Hematopoietic multipotent progenitor cell treated with erythropoietin and hydrocortisone succinate and interleukin-3 and kit ligand, for 15 days (in vitro differentiated cells): ENCODE measurements around the gene CAMK2G.
A peak's percentile ranks its signal among the peaks of the same experiment; 100 is the strongest.
"Not testable (repeated sequence)": the region's sequence is repeated elsewhere in the genome, so short reads cannot be mapped to it uniquely, and the experiment has no call there.

Experiments used
- DNase-seq: peaks from one replicate; pipeline ENCODE4 v3.0.0-alpha.2; 2015; ENCODE audit warnings: low spot score

Gene CAMK2G

GRCh38 chr10:73902351-73902750, 28.0 kb upstream of the CAMK2G start:
- DNase-seq: no peak

GRCh38 chr10:73901261-73901660, 26.9 kb upstream of the CAMK2G start:
- DNase-seq: no peak

- DNase-seq: no peak
Measured at GRCh38 chr10:73900064-73900463, 25.7 kb upstream of the CAMK2G start.

GRCh38 chr10:73899423-73899822, 25.1 kb upstream of the CAMK2G start:
- DNase-seq: no peak

- no peak for DNase-seq
Measured at GRCh38 chr10:73898730-73899410, 24.5 kb upstream of the CAMK2G start.

GRCh38 chr10:73897693-73898092, 23.3 kb upstream of the CAMK2G start:
- DNase-seq: no peak

GRCh38 chr10:73895381-73895780, 21.0 kb upstream of the CAMK2G start:
- not testable (repeated sequence) for DNase-seq

GRCh38 chr10:73894245-73894971, 20.1 kb upstream of the CAMK2G start:
- DNase-seq: peak; percentile 32

GRCh38 chr10:73893426-73893825, 19.1 kb upstream of the CAMK2G start:
- DNase-seq: no peak

- no peak for DNase-seq
Measured at GRCh38 chr10:73892310-73893030, 18.1 kb upstream of the CAMK2G start.

- DNase-seq: no peak
Measured at GRCh38 chr10:73891540-73891939, 17.2 kb upstream of the CAMK2G start.

GRCh38 chr10:73890830-73891229, 16.5 kb upstream of the CAMK2G start:
- not testable (repeated sequence) for DNase-seq

GRCh38 chr10:73890261-73890660, 15.9 kb upstream of the CAMK2G start:
- DNase-seq: no peak

GRCh38 chr10:73889416-73889815, 15.1 kb upstream of the CAMK2G start:
- DNase-seq: not testable (repeated sequence)

GRCh38 chr10:73889014-73889413, 14.7 kb upstream of the CAMK2G start:
- peak; percentile 16 for DNase-seq

- DNase-seq: no peak
Measured at GRCh38 chr10:73888514-73888913, 14.2 kb upstream of the CAMK2G start.

- peak; percentile 62 for DNase-seq
Measured at GRCh38 chr10:73887294-73888039, 13.1 kb upstream of the CAMK2G start.

- DNase-seq: no peak
Measured at GRCh38 chr10:73886661-73887293, 12.4 kb upstream of the CAMK2G start.

GRCh38 chr10:73886085-73886529, 11.8 kb upstream of the CAMK2G start:
- peak; percentile 81 for DNase-seq

GRCh38 chr10:73884017-73884416, 9.7 kb upstream of the CAMK2G start:
- DNase-seq: no peak

- DNase-seq: no peak
Measured at GRCh38 chr10:73881221-73881919, 7.0 kb upstream of the CAMK2G start.
